Stromal cell of bone marrow (primary cell): Measurements from ENCODE around the gene SCAF4.

Source experiments
- DNase-seq: peaks from one replicate; pipeline ENCODE4 v3.0.0-alpha.2; 2012; ENCODE audit warnings: low read depth

The SCAF4 gene

GRCh38 chr21:31711745-31712285 is 20.1 kb downstream of the SCAF4 start:
- DNase-seq: no peak

GRCh38 chr21:31711326-31711725 is 20.6 kb downstream of the SCAF4 start:
- no peak for DNase-seq

- DNase-seq: no peak
These were observed 21.3 kb downstream of the SCAF4 start for GRCh38 chr21:31710586-31710985.

GRCh38 chr21:31708541-31708940 is 23.4 kb downstream of the SCAF4 start:
- no peak for DNase-seq

GRCh38 chr21:31707499-31707898 is 24.4 kb downstream of the SCAF4 start:
- no peak for DNase-seq

- no peak for DNase-seq
These were observed 25.4 kb downstream of the SCAF4 start for GRCh38 chr21:31706562-31706961.

GRCh38 chr21:31700040-31700439 is 31.9 kb downstream of the SCAF4 start:
- no peak for DNase-seq

GRCh38 chr21:31698461-31698860 is 33.5 kb downstream of the SCAF4 start:
- no peak for DNase-seq

GRCh38 chr21:31696424-31696823 is 35.5 kb downstream of the SCAF4 start:
- DNase-seq: no peak

- no peak for DNase-seq
These were observed 38.7 kb downstream of the SCAF4 start for GRCh38 chr21:31693222-31693621.

- no peak for DNase-seq
These were observed 43.1 kb downstream of the SCAF4 start for GRCh38 chr21:31688603-31689368.

GRCh38 chr21:31687108-31687507 is 44.8 kb downstream of the SCAF4 start:
- no peak for DNase-seq

GRCh38 chr21:31686272-31686915 is 45.5 kb downstream of the SCAF4 start:
- no peak for DNase-seq

GRCh38 chr21:31684918-31685317 is 47.0 kb downstream of the SCAF4 start:
- DNase-seq: no peak

- DNase-seq: no peak
These were observed 48.9 kb downstream of the SCAF4 start for GRCh38 chr21:31683029-31683428.

- no peak for DNase-seq
These were observed 49.3 kb downstream of the SCAF4 start for GRCh38 chr21:31682620-31683019.

GRCh38 chr21:31678478-31678877 is 53.4 kb downstream of the SCAF4 start:
- DNase-seq: no peak

GRCh38 chr21:31677047-31677446 is 54.9 kb downstream of the SCAF4 start:
- no peak for DNase-seq

- DNase-seq: no peak
These were observed 56.0 kb downstream of the SCAF4 start for GRCh38 chr21:31675960-31676359.

GRCh38 chr21:31675318-31675717 is 56.6 kb downstream of the SCAF4 start:
- DNase-seq: no peak

GRCh38 chr21:31673321-31673912 is 58.5 kb downstream of the SCAF4 start:
- DNase-seq: no peak

- DNase-seq: no peak
These were observed 60.0 kb downstream of the SCAF4 start for GRCh38 chr21:31671931-31672330.

GRCh38 chr21:31671146-31671716 is 60.7 kb downstream of the SCAF4 start:
- DNase-seq: no peak
